Occipital lobe (tissue), 2 donors: ENCODE measurements around the gene RS1. TPM values are rescaled to one million over a fixed set of nuclear protein-coding genes. Genes with fewer than 3 reads are reported as not detected.

Experiments used
- DNase-seq: peaks from one replicate; lab custom pipeline; 2025; lab: John Stamatoyannopoulos, UW
- total RNA-seq: library from RNA; depleted of rRNA; stranded (reverse); fragments of >200 nt; gene quantifications from one replicate; pipeline ENCODE4 v1.2.3, GENCODE V29; 2014

The RS1 gene
- total RNA-seq, 1 donor from 2014 or later: 0.16 TPM

GRCh38 chrX:18607966-18608365 is 63.9 kb downstream of the RS1 start:
- no peak for DNase-seq

DNA sequence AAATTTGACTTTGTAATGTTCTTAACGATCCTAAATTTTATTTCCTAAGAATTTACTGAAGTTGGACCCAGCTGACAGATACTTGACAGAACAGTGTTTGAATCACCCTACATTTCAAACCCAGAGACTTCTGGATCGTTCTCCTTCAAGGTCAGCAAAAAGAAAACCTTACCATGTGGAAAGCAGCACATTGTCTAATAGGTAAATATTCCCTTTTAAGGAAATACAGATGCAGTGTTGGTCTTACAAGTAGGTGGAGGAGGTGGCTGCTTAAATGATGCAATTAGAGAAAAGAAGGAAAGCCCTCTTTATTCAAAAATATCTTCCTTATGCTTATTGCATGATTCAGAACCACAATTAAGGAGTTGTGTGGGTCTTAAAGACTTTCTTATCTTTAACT is 73.5 kb downstream of the RS1 start:
- no peak for DNase-seq

DNA sequence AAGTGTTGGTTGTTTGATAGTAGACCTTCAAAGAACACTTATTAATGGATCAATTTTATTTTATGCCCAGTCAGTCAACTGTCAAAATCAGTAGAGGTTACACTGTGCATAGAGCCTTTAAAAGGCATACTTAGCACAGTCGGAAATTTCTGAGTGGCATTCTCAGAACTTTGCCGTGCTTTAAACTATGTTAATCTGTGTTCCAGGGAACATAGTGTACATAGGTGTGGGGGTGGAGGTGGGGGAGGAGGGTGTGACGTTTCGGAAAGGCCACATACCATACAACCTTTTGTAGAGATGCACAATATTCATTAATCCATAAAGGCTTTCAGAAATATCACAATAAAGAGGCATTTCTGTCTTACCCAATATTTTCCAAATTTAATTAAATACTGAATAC is 75.8 kb downstream of the RS1 start:
- no peak for DNase-seq

GRCh38 chrX:18594079-18594478 is 77.8 kb downstream of the RS1 start:
- DNase-seq: no peak

GRCh38 chrX:18591834-18592233 is 80.1 kb downstream of the RS1 start:
- no peak for DNase-seq

Other genes with a start within 250 kb of the RS1 start
- gene CDKL5, start 246.5 kb downstream of the RS1 start, total RNA-seq: 75.0 TPM
- 44.5 TPM for gene PPEF1, start 35.5 kb upstream of the RS1 start, total RNA-seq